KMS-11 (cell line): ENCODE data around the gene RNF220.

Experiments
- H2AFZ ChIP-seq: fragments of 200-600 bp; sonication (generic); 2 replicates; pipeline ENCODE4 v1.6.1; 2016; ENCODE audit warnings: antibody characterized with exemption, mixed run types, low read depth
- H3K27ac ChIP-seq: fragments of 200-600 bp; sonication (generic); 2 replicates; pipeline ENCODE4 v1.6.1; 2016; ENCODE audit warnings: mild to moderate bottlenecking, mixed run types
- H3K27me3 ChIP-seq: fragments of 200-600 bp; sonication (generic); 2 replicates; pipeline ENCODE4 v1.6.1; 2017; ENCODE audit warnings: mild to moderate bottlenecking, low read depth, mixed run types, moderate library complexity; ENCODE audit not compliant: insufficient read depth
- H3K36me3 ChIP-seq: fragments of 200-600 bp; sonication (generic); 2 replicates; pipeline ENCODE4 v1.6.1; 2017; ENCODE audit warnings: mild to moderate bottlenecking, mixed run types; ENCODE audit not compliant: insufficient read depth
- H3K4me1 ChIP-seq: fragments of 200-600 bp; sonication (generic); 2 replicates; pipeline ENCODE4 v1.6.1; 2016; ENCODE audit warnings: mild to moderate bottlenecking, low read depth, mixed run types; ENCODE audit not compliant: poor library complexity, severe bottlenecking
- H3K4me2 ChIP-seq: fragments of 200-600 bp; sonication (generic); 2 replicates; pipeline ENCODE4 v1.7.0; 2016; ENCODE audit warnings: mild to moderate bottlenecking, mixed run types
- H3K4me3 ChIP-seq: fragments of 200-600 bp; sonication (generic); IDR thresholded peaks from 2 replicates; pipeline ENCODE4 v1.6.1; 2017; ENCODE audit warnings: low read depth, low read length, mixed read lengths; ENCODE audit not compliant: insufficient read depth
- H3K79me2 ChIP-seq: fragments of 200-600 bp; sonication (generic); 2 replicates; pipeline ENCODE4 v1.6.1; 2016; ENCODE audit warnings: low read depth, mixed run types; ENCODE audit not compliant: insufficient read depth
- H3K9ac ChIP-seq: fragments of 200-600 bp; sonication (generic); 2 replicates; pipeline ENCODE4 v1.6.1; 2016; ENCODE audit warnings: mild to moderate bottlenecking, mixed run types
- H4K20me1 ChIP-seq: fragments of 200-600 bp; sonication (generic); 2 replicates; pipeline ENCODE4 v1.6.1; 2016; ENCODE audit warnings: mild to moderate bottlenecking, mixed run types; ENCODE audit not compliant: insufficient read depth
- TF ChIP-seq, protein P1 (sequence below): fragments of 200-600 bp; sonication (generic); conservative IDR thresholded peaks from 2 replicates; pipeline ENCODE4 v1.6.1; 2017; ENCODE audit warnings: low read depth, mild to moderate bottlenecking, antibody characterized with exemption, low read length, moderate library complexity, mixed read lengths

RNF220 gene

DNA sequence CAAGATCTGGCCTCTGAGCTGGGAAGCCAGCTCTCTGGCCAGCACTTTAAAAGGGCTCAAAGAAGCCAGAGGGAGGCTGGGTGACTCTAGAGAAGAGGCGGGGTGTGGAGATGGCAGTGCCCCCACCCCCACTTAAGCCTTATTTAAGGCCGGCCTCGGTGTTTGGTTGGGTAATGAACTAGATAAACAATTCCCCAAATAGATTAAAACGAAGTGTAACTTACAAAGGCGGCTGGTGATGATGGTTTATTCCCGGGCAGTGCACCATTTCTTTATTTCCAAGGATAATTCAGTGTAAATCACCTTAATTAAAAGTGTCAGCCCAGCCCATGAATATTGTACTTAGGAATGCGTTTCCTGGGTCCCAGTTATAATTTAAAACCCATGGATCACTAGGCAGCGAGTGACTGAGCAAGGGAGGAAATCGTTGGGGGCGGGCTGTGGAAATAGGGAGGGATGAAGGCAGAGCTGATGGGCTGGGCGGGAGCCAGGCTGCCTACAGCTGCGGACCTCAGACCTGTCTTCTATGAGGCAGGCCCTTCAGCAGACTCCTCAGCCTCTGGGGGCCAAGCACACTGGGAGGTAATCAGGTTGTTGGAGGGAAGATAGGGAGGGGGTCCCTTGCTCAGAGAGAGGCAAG lies 214.3 kb downstream of the RNF220 start:
- H2AFZ ChIP-seq: no peak overlapping the region
- H3K27me3 ChIP-seq: no peaks in the 10 kb centered on the region
- H3K4me1 ChIP-seq: no peaks in the 10 kb centered on the region
- H4K20me1 ChIP-seq: no peaks in the 10 kb centered on the region
- no peak overlapping the region for H3K4me3 ChIP-seq
- H3K4me2 ChIP-seq: no peak overlapping the region
- no peak overlapping the region for H3K27ac ChIP-seq
- H3K36me3 ChIP-seq: no peaks in the 10 kb centered on the region
- no peak overlapping the region for H3K9ac ChIP-seq
- TF ChIP-seq, protein P1, sequence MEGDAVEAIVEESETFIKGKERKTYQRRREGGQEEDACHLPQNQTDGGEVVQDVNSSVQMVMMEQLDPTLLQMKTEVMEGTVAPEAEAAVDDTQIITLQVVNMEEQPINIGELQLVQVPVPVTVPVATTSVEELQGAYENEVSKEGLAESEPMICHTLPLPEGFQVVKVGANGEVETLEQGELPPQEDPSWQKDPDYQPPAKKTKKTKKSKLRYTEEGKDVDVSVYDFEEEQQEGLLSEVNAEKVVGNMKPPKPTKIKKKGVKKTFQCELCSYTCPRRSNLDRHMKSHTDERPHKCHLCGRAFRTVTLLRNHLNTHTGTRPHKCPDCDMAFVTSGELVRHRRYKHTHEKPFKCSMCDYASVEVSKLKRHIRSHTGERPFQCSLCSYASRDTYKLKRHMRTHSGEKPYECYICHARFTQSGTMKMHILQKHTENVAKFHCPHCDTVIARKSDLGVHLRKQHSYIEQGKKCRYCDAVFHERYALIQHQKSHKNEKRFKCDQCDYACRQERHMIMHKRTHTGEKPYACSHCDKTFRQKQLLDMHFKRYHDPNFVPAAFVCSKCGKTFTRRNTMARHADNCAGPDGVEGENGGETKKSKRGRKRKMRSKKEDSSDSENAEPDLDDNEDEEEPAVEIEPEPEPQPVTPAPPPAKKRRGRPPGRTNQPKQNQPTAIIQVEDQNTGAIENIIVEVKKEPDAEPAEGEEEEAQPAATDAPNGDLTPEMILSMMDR: no peak
- no peaks in the 10 kb centered on the region for H3K79me2 ChIP-seq

DNA sequence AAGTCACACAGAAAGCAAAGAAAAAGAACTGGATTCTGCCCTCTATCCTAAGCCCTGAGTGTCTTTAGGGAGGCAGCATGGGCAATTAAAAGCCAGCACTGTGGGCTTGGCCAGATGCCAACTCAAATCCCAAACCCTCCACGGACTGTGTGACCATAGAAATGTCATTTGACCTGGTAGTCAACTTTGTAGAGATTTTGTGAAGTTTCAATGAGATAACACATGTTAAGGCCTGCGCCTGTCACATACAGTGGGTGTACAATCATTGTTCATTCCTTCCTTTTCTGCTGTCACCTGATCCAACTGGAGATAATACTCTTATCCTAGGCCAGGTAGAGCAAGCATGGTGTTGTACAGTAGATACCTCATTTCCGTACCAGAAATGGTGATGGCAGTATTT lies 215.0 kb downstream of the RNF220 start:
- H3K4me2 ChIP-seq: no peak overlapping the region
- no peak overlapping the region for H3K4me3 ChIP-seq
- H3K27ac ChIP-seq: no peak overlapping the region
- H4K20me1 ChIP-seq: no peaks in the 10 kb centered on the region
- no peak overlapping the region for H3K9ac ChIP-seq
- H3K36me3 ChIP-seq: no peaks in the 10 kb centered on the region
- TF ChIP-seq, protein P1: no peak
- no peaks in the 10 kb centered on the region for H3K4me1 ChIP-seq
- no peaks in the 10 kb centered on the region for H3K79me2 ChIP-seq
- no peaks in the 10 kb centered on the region for H3K27me3 ChIP-seq
- no peak overlapping the region for H2AFZ ChIP-seq

DNA sequence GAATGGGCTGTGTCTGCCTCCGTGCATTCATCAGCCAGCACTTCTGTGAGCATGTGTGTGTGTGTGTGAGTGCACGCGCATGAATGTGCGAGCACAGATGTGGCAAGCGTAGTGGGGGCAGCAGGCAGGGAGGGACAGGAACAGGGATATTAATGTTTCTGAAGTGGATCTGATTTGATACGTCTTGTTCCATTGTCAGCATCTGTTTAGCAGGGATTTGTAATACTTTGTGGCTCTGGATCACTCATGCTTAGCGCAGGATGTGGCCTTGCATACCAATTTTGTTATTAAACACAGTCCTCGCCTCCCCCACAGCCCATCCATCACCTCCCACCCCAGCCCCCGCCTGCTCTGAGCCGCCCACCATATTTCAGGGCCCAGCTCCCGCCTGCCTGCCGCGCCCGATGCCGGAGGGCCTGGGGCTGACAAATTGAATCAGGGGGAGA lies 216.8 kb downstream of the RNF220 start:
- Histone ChIP-seq H3K79me2 (no peaks in the 10 kb centered on the region), H3K36me3 (no peaks in the 10 kb centered on the region), H3K27ac (no peak overlapping the region), H4K20me1 (no peaks in the 10 kb centered on the region), H2AFZ (no peak overlapping the region), H3K4me1 (no peaks in the 10 kb centered on the region), H3K4me3 (no peak overlapping the region), H3K4me2 (no peak overlapping the region), H3K27me3 (no peaks in the 10 kb centered on the region), H3K9ac (no peak overlapping the region)
- TF ChIP-seq, protein P1: no peak

DNA sequence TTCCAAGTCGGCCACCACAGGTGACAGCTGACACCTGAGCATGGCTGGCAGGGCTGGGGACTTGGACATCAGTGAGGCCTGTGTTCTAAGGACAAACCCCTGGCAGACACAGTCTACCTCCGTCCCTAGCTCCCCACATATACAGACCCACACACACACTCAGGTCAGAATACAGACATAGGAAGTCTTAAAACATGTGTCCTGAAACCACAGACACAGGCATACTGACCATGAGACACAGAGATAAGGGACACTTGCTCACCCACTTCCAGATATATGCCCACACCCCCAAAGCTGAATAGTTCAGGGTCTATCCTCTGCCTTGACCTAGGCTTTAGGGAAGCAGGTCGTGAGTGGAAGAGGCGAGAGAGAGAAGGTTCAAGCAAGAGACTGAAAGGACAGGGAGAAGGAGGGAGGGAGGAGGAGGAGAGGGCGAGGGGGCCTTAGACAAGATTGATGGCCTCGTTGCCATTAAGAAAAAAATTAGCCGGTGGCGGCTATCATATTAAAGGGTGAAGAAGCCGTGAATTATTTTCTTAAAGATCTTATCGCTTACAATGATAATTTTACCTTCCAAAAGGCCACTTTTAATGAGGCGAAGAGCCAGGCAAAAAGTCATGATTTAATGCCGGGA lies 219.3 kb downstream of the RNF220 start:
- H3K79me2 ChIP-seq: no peaks in the 10 kb centered on the region
- H3K4me2 ChIP-seq: no peak overlapping the region
- H3K27ac ChIP-seq: no peak overlapping the region
- no peaks in the 10 kb centered on the region for H3K36me3 ChIP-seq
- TF ChIP-seq, protein P1: no peak
- H4K20me1 ChIP-seq: no peaks in the 10 kb centered on the region
- H3K4me1 ChIP-seq: no peaks in the 10 kb centered on the region
- H2AFZ ChIP-seq: no peak overlapping the region
- no peak overlapping the region for H3K9ac ChIP-seq
- H3K4me3 ChIP-seq: no peak overlapping the region
- H3K27me3 ChIP-seq: no peaks in the 10 kb centered on the region
